ENCODE results near the gene PAX2.

The PAX2 gene

DNA sequence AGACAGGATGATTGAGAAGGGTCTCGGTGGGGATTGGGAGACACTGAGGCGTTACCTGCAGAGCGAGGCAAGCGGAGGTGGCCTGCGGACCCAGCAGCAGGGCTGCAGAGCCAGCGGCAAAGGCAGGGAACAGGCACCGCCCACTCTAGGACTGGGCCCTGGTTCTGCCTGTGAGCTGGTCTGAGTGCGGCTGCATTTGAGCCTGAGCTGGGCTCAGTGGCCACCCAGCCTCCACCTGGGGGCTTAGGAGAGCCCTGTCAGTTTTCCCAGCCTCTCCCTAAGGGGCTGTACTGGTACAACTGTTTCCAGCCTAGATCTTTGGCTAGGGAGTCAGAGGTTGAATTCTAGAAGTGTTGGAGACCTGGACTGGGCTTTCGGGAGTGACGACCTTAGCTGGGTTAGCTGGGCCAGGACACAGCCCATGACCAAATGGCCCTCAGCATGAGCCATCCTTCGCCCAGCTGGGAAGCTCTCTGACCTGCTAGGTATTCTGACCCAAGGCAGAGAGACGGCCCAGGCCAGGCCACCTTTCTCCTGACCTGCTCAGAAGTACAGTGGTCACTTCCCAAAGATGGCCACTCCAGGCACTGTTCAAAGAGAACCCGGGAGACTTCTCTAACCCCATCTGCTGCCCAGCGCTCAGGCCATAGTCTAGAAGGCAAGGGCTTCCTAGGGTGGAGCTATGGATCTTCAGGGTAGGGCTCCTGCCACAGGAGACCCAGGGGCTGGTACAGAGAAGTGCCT, 64.9 kb downstream of the PAX2 start:
- H3K27me3 Mint-ChIP-seq: peaks cover 70% of the 10 kb centered on the region
- H3K4me1 Mint-ChIP-seq (ENCODE audit: low read depth): no peaks in the 10 kb centered on the region
- no peaks in the 10 kb centered on the region for H3K9me3 Mint-ChIP-seq
- no peaks in the 10 kb centered on the region for H3K36me3 Mint-ChIP-seq (ENCODE audit: low read depth)
- H3K4me3 Mint-ChIP-seq: no peak overlapping the region
- no peak overlapping the region for H3K27ac Mint-ChIP-seq
- intact Hi-C loops (cut with micrococcal nuclease): no loop called here

DNA sequence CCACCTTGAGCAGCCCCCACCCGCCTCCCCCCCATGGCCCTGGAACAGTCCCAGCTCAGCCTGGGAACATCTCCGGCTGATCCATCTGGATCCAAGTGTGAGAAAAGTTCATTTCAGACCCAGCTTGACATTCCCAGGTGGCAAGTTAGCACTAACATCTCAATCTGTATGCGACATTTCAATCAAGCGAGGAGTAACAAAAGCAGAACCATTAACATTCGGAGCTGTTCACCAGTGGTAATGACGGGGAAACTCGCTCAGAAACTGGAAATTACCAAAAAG, 65.4 kb downstream of the PAX2 start:
- intact Hi-C loops (cut with micrococcal nuclease): no loop called here
- H3K36me3 Mint-ChIP-seq (ENCODE audit: low read depth): no peaks in the 10 kb centered on the region
- H3K27me3 Mint-ChIP-seq: peaks cover 70% of the 10 kb centered on the region

DNA sequence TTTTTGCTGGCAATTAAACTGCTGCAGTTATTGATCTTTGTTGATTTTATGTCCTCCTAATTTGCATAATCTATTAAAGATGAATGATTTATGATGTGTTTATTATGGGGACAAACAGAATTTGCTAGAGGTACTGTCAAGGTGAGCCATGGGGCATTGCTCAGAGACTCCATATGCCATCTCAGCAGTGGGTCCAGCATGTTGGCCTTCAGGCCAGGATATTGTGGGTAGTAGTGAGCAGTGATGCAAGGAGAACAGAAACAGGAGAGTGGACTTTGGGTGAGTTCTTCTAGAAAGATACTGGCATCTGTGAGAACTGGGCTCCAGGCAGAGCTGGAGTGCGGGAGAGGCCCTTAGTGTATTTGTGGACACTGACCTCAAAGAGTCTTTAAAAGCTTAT, 65.9 kb downstream of the PAX2 start:
- Mint-ChIP-seq H3K27me3 (peaks cover 66% of the 10 kb centered on the region), H3K9me3 (no peaks in the 10 kb centered on the region), H3K4me3 (no peak overlapping the region), H3K36me3 (ENCODE audit: low read depth) (no peaks in the 10 kb centered on the region), H3K4me1 (ENCODE audit: low read depth) (no peaks in the 10 kb centered on the region), H3K27ac (no peak overlapping the region)
- intact Hi-C loops (cut with micrococcal nuclease): no loop called here

More for the DNA sequence above, 65.4 kb downstream of the PAX2 start:
- no peaks in the 10 kb centered on the region for H3K9me3 Mint-ChIP-seq
- H3K4me1 Mint-ChIP-seq (ENCODE audit: low read depth): no peaks in the 10 kb centered on the region
- no peak overlapping the region for H3K27ac Mint-ChIP-seq
- no peak overlapping the region for H3K4me3 Mint-ChIP-seq

DNA sequence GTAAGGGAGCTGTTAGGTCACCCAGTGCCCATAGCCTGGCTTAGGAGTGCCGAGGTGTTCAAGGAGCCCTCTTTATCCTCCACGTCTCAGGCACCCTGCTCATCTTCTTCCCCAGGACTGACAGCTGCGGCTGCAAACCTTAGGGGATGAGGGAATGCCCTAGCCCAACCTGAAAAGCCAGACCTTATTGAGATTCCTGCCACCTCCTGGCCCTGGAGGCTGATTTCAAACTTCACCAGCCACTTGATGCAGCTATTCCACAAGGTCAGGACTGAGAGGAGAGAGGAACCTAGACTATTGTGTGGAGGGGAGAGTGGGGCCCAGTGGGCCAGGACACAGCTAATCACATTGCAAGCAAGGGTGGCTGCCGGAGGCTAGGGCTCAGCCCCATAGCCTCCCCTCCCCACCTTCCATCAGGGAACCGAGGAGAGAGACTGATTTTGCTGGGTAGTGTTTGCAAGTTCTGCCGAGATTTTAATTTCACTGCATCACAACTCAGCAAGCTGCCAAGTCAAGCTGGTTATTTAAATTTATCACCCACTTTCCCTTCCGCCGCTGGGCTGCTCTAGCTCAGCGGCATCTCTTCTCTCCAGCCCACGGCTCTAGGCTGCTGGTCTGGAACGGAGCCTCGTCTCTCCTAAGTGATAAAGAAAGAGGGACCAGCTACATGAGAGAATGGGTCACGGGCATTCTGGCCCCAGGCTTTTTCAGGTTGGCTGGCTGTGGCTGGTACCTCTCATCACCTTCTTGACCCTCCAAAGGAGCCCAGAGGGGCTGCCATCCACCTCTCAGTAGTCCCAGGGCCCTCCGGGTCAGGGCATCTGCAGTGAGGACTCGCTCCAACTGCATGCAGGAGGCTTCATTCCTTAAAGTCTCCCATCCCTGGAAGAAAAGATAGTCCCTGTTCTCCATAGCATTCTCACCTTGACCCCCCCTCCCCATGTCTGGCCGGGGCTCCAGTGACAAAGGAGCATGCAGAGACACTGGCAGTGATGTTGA, 66.7 kb downstream of the PAX2 start:
- Mint-ChIP-seq H3K27ac (no peak overlapping the region), H3K4me1 (ENCODE audit: low read depth) (no peaks in the 10 kb centered on the region), H3K4me3 (no peak overlapping the region), H3K9me3 (no peaks in the 10 kb centered on the region), H3K36me3 (ENCODE audit: low read depth) (no peaks in the 10 kb centered on the region), H3K27me3 (peaks cover 71% of the 10 kb centered on the region)
- intact Hi-C loops (cut with micrococcal nuclease): no loop called here

DNA sequence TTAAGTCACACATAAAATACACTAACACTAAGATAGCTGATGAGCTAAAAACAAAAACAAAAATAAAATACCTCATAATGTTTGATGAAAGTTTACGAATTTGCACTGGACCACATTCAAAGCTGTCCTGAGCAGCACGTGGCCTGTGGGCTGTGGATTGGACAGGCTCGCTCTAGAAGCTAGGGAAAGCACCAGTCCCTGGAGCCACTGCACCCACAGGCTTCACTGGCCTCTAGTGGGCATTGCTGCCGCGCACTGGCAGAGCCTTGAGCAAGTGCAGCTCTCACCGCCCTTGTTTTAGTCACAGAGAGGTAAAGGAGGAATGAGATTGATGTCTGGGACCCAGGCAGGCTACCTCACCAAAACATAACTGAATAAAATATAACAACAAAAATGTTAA, 67.6 kb downstream of the PAX2 start:
- no peaks in the 10 kb centered on the region for H3K4me1 Mint-ChIP-seq (ENCODE audit: low read depth)
- H3K36me3 Mint-ChIP-seq (ENCODE audit: low read depth): no peaks in the 10 kb centered on the region
- no peak overlapping the region for H3K27ac Mint-ChIP-seq
- peaks cover 69% of the 10 kb centered on the region for H3K27me3 Mint-ChIP-seq
- no peak overlapping the region for H3K4me3 Mint-ChIP-seq
- intact Hi-C loops (cut with micrococcal nuclease): no loop called here
- H3K9me3 Mint-ChIP-seq: no peaks in the 10 kb centered on the region

DNA sequence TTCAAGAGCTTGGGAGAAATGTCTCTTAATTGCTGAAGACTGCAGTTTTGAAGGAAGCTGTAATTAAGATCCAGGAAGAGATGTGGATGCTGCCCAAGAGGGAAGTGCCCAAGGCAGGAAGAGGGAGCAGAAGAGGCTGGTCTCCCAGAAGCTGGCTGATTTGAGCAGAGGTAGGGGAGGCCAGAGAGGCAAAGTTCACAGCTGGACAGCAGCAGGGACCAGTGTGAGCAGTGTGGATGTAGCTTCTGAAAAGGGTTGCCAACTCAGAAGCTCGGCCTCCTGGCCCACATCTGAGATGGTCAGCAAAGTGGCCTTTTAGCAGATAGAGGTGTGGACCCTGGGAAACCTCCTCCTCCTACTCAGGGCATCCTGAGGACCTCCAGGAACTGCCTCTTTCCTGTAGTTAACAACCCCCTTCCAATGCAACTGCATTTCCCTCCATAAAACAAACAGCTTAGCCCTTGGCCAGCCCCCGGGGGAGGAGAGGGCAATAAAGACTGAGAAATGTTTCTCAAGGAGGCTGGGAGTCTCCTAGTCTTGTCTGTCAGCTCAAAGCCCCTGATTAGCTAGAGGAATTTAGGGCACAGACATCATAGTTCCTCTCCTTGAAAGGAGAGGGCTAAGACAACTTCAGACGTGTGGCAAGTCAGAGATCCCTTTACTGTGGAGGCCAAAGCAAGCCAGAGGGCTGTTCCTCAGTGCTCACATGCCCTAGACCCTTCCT, 69.5 kb downstream of the PAX2 start:
- no peaks in the 10 kb centered on the region for H3K4me1 Mint-ChIP-seq (ENCODE audit: low read depth)
- H3K27me3 Mint-ChIP-seq: peaks cover 64% of the 10 kb centered on the region
- no peaks in the 10 kb centered on the region for H3K9me3 Mint-ChIP-seq
- no peaks in the 10 kb centered on the region for H3K36me3 Mint-ChIP-seq (ENCODE audit: low read depth)
- intact Hi-C loops (cut with micrococcal nuclease): no loop called here
- H3K27ac Mint-ChIP-seq: no peak overlapping the region
- no peak overlapping the region for H3K4me3 Mint-ChIP-seq

DNA sequence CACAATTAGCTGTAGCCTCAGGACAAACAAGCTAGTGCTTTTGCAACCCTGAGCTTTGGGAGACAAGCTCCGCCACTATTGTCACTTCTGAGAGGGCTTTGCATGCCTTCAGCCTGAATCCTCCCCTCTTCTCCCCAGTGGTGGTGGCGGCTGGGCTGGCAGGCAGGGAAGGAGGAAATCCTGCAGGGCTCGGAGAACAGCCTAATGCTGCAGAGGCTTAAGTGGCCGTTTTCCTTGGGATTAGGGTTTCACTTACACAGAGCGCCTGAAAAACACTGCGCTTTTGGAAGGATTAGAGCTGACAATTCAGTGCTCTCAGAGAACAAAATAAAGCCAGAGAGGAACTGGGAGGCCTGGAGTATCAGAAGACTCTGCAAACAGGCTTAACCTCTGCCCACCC, 71.3 kb downstream of the PAX2 start:
- no peaks in the 10 kb centered on the region for H3K4me1 Mint-ChIP-seq (ENCODE audit: low read depth)
- H3K9me3 Mint-ChIP-seq: no peaks in the 10 kb centered on the region
- peaks cover 69% of the 10 kb centered on the region for H3K27me3 Mint-ChIP-seq
- H3K4me3 Mint-ChIP-seq: no peak overlapping the region
- H3K27ac Mint-ChIP-seq: no peak overlapping the region
- no peaks in the 10 kb centered on the region for H3K36me3 Mint-ChIP-seq (ENCODE audit: low read depth)
- intact Hi-C loops (cut with micrococcal nuclease): no loop called here

DNA sequence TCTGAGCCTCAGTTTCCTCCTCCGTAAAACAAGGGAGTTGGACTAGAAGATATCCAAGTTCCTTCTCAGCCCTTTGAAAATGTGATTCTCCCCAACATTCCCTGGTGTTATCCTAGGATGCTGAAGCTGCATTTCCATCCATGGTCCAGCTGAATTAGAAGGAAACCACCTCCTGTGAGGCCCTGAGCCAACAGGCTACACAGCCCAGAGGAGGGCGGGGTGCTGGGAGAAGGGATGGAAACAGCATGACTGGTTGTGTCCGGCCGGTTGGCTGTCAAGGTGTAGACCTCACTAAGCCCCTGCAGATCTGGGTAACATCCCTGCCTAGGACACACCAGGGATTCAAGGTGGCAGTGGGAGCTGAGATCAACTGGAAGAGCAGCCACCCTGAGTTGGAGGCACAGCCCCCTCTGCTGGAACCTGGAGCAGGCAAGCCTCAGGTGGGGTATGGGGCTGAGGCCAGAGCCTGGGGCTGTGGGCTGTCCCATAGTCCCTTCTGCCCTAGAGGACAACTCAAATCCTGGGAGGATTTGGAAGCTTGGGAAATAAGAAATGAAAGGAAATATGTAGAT, 72.0 kb downstream of the PAX2 start:
- H3K27me3 Mint-ChIP-seq: peaks cover 67% of the 10 kb centered on the region
- intact Hi-C loops (cut with micrococcal nuclease): no loop called here
- H3K4me1 Mint-ChIP-seq (ENCODE audit: low read depth): no peaks in the 10 kb centered on the region
- H3K27ac Mint-ChIP-seq: no peak overlapping the region
- no peak overlapping the region for H3K4me3 Mint-ChIP-seq
- no peaks in the 10 kb centered on the region for H3K36me3 Mint-ChIP-seq (ENCODE audit: low read depth)
- no peaks in the 10 kb centered on the region for H3K9me3 Mint-ChIP-seq

DNA sequence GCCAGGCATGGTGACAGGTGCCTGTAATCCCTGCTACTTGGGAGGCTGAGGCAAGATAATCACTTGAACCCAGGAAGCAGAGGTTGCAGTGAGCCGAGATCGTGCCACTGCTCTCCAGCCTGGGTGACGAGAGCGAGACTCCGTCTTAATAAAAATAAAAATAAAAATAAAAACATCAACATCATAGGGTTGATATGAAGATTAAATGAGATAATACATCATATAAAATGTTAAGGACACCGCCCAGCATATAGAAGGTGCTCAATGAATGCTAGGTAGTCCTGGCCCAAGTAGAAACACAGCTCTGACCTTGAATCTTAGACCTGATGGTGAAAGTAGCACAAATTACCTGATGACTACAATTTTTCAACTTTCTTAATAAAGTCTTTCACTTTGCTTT, 74.0 kb downstream of the PAX2 start:
- H3K27me3 Mint-ChIP-seq: peaks cover 75% of the 10 kb centered on the region
- intact Hi-C loops (cut with micrococcal nuclease): no loop called here
- no peak overlapping the region for H3K4me3 Mint-ChIP-seq

DNA sequence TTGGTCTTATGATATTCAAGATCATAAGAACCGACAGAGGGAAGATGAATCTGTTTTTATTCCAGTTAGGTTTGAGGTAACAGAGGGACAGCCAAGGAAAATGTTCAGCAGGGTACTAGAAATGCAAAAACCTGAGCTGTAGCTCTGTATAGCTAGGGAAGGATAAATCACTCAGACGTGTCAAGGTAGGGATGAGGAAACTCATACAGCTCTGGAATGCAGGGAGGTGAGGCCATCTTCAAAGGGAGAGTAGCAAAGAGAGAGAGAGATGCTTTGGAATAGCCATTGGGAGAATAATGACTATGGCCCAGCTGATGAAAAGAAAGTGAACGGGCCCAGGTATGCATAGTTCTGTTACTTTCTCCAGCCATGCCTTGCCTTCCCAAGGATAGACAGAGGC, 77.8 kb downstream of the PAX2 start:
- no peak overlapping the region for H3K27ac Mint-ChIP-seq
- H3K4me3 Mint-ChIP-seq: no peak overlapping the region
- no peaks in the 10 kb centered on the region for H3K9me3 Mint-ChIP-seq
- H3K4me1 Mint-ChIP-seq (ENCODE audit: low read depth): peaks cover 20% of the 10 kb centered on the region
- H3K36me3 Mint-ChIP-seq (ENCODE audit: low read depth): no peaks in the 10 kb centered on the region
- intact Hi-C loops (cut with micrococcal nuclease): no loop called here
- H3K27me3 Mint-ChIP-seq: peaks cover 84% of the 10 kb centered on the region

More for the DNA sequence above, 74.0 kb downstream of the PAX2 start:
- H3K36me3 Mint-ChIP-seq (ENCODE audit: low read depth): no peaks in the 10 kb centered on the region
- no peaks in the 10 kb centered on the region for H3K4me1 Mint-ChIP-seq (ENCODE audit: low read depth)
- no peak overlapping the region for H3K27ac Mint-ChIP-seq
- H3K9me3 Mint-ChIP-seq: no peaks in the 10 kb centered on the region

DNA sequence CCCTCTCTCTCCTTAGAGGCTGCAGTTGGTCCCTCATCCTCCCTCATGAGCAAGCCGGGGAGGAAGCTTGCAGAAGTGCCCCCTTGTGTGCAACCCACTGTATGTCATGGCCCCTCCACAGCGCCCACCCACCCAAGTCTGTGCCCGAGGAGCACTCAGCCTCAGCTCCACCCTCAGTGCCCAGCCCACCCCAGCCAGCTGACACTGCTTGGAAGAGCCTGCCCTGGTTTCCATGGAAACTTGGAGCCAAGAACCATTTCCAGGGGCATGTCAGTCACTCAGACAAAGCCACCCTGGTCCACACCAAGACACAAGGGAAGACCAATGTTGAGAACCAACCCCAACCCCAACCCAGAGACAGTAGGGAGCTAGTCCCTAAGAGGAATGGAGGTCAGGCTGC, 79.5 kb downstream of the PAX2 start:
- Mint-ChIP-seq H3K4me3 (no peak overlapping the region), H3K4me1 (ENCODE audit: low read depth) (peaks cover 35% of the 10 kb centered on the region), H3K27ac (no peak overlapping the region), H3K27me3 (peaks cover 90% of the 10 kb centered on the region), H3K9me3 (no peaks in the 10 kb centered on the region), H3K36me3 (ENCODE audit: low read depth) (no peaks in the 10 kb centered on the region)
- intact Hi-C loops (cut with micrococcal nuclease): no loop called here

DNA sequence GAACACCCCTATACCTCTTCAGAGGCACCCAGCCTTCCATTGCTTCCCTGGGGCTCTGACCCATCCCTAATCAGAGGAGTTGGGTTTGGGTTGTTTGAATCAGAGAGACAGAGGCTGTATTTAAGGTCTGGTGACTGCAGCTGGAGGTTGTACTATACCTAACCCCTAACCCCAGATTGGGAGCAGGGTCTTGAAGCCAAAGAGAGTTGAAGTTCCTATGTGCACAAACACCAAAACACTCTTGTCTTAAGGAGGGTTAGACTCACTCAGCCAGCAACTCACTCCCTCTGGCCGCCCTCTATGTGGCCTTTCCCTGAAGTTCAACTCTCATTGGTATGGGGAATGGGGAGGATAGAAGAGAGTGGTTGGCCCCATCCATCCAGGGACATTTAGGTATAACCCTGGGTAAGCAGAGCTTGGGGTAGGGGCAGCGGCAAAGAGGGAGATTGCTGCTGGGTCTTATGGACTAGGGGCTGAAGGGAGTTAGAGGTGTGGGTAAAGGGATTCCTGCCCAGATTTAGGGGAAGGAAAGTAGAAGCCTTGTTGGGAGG, 80.0 kb downstream of the PAX2 start:
- intact Hi-C loops (cut with micrococcal nuclease): no loop called here
- Mint-ChIP-seq H3K4me3 (no peak overlapping the region), H3K9me3 (no peaks in the 10 kb centered on the region), H3K4me1 (ENCODE audit: low read depth) (peaks cover 40% of the 10 kb centered on the region), H3K27ac (no peak overlapping the region), H3K27me3 (peaks cover 91% of the 10 kb centered on the region), H3K36me3 (ENCODE audit: low read depth) (no peaks in the 10 kb centered on the region)

DNA sequence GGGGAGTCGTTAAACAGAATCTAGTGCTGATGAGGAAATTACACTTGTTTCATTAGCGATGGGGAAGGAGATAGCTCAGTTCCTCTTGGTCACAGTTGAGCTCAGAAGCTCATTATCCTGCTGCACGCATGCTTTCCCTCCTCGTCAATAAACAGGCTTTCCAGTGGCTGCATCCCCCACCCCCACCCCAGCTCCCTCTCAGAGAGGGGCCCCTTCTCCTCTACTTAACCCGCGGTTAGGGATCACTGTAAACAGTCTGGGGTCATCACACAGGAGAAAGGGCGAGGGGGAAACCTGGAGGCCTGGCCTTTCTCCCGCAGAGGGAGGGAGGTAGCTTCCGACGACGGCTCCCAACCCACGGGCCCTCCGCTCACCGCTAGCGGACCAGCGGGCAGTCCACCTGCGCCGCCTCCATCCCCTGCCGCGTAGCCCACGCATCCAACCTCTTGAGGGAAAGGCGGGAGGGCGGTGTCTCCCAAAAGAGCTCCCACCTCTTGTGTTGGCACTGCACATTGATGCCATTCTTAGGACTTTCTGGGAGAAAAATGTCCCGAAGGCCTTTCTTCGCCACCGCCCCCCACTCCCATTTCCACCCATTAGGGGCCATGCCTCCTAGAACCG, 80.8 kb downstream of the PAX2 start:
- Mint-ChIP-seq H3K9me3 (no peaks in the 10 kb centered on the region), H3K36me3 (ENCODE audit: low read depth) (no peaks in the 10 kb centered on the region), H3K4me1 (ENCODE audit: low read depth) (peaks cover 42% of the 10 kb centered on the region), H3K4me3 (no peak overlapping the region), H3K27ac (no peak overlapping the region), H3K27me3 (peaks cover 92% of the 10 kb centered on the region)
- intact Hi-C loops (cut with micrococcal nuclease): no loop called here
